Large intestine (tissue), 3 donors: ENCODE data around the gene NR2F2. TPM values are rescaled to one million over a fixed set of nuclear protein-coding genes. Genes with fewer than 3 reads are reported as not detected.

Experiments
- DNase-seq, 2 donors: peaks; one replicate each; pipeline versions ENCODE4 v3.0.0 to v3.0.0-alpha.2; 2013
- H3K27ac ChIP-seq: one replicate; pipeline ENCODE4 v1.5.1; 2013; ENCODE audit warnings: low read length
- H3K27me3 ChIP-seq: 2 replicates; pipeline ENCODE4 v1.6.1; 2013; ENCODE audit warnings: low read length; ENCODE audit not compliant: control insufficient read depth, insufficient read depth
- H3K36me3 ChIP-seq: 2 replicates; pipeline ENCODE4 v1.6.1; 2013; ENCODE audit warnings: low read length; ENCODE audit not compliant: control insufficient read depth, insufficient read depth
- H3K4me1 ChIP-seq: one replicate; pipeline ENCODE4 v1.6.1; 2013; ENCODE audit warnings: low read length; ENCODE audit not compliant: control insufficient read depth, insufficient read depth
- H3K4me3 ChIP-seq: one replicate; pipeline ENCODE4 v1.5.1; 2013; ENCODE audit warnings: low read length
- H3K9me3 ChIP-seq: one replicate; pipeline ENCODE4 v1.6.1; 2013; ENCODE audit warnings: mild to moderate bottlenecking, low read depth, low read length, moderate library complexity; ENCODE audit not compliant: control insufficient read depth
- WGBS: methylation state at CpG from one replicate; pipeline ENCODE4 v1.1.5; 2013; ENCODE audit warnings: low lambda C conversion rate; ENCODE audit not compliant: insufficient coverage; 5-methylcytosine and 5-hydroxymethylcytosine counted together
- polyA plus RNA-seq: library from polyadenylated mRNA; unstranded; fragments of 120-200 nt; gene quantifications from one replicate; pipeline ENCODE4 v1.2.1, GENCODE V29; 2013

NR2F2 gene
- polyA plus RNA-seq, 1 donor, result 27.7 TPM

DNA sequence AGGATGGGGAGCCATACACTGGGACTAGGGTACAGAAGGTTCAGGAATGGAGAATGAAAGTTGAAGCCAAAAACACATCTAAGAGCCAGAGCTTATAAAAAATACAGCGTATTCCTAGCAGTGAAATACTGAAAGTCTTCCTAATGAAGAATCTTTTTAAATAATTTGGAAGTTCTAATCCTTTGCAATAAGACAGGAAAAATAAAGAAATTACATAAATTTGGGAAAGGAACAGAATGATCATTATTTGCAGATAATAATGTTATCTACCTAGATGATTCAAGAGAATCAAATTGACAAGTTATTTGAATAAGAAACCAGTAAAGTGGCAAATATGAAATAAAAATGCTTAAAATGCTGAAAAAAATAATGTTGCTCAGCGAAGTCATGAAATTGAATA is 32.3 kb upstream of the NR2F2 start:
- H3K4me3 ChIP-seq, result no peak overlapping the region
- no peaks in the 10 kb centered on the region for H3K27me3 ChIP-seq
- DNase-seq, result no peak
- no peak overlapping the region for H3K27ac ChIP-seq
- WGBS, result 100% methylated on average over 2 of the region's 2 CpGs
- H3K4me1 ChIP-seq, result no peaks in the 10 kb centered on the region
- no peaks in the 10 kb centered on the region for H3K36me3 ChIP-seq
- no peaks in the 10 kb centered on the region for H3K9me3 ChIP-seq

DNA sequence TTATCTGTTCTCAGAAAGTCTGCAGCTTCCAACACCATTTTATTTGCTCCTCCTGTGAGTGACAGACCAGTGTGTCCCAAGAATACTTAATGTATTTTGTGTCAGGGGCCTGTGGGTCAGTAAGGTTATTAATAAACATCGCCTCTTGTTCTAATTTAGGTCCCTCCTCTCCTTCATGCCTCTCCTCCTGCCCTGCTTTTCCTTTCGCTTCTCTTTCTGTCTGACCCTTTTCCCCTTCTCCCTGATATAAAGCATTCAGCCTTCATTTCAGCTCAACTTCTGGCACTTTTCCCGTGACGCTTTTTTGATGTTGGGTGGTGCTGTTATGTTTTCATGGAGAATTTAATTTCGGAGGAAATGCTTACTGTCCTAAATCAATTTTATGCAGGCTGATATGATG is 29.7 kb upstream of the NR2F2 start:
- Histone ChIP-seq H3K27ac (no peak overlapping the region), H3K27me3 (no peaks in the 10 kb centered on the region), H3K4me3 (no peak overlapping the region), H3K9me3 (no peaks in the 10 kb centered on the region), H3K36me3 (no peaks in the 10 kb centered on the region), H3K4me1 (no peaks in the 10 kb centered on the region)
- no peak for DNase-seq
- 95% methylated on average over 2 of the region's 5 CpGs for WGBS

DNA sequence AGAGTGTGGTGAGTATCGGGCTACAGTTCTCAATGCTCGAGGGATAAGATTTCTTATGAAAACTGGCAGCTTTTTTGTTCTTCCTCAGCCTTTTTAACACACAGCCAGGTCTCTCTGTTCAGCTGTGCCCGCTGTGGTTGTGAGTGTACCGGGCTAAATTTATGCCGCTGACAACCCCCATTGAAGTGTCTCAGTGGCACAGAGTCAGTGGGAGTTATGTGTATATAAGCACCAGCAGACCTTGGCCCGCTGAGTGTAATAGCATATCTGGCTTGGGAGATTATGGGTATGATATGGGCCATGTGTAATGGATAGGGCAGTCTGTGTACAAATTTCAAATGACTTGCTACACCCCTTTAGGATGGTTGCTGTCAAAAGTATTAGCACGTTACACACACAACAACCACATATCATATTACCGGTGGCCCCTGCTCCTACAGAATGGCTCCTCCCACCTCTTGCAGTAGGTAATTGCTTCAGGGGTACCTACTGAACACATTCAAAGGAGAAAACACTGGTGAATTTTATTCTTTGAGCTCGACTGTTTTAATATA is 26.9 kb upstream of the NR2F2 start:
- no peak overlapping the region for H3K4me3 ChIP-seq
- no peaks in the 10 kb centered on the region for H3K36me3 ChIP-seq
- H3K27me3 ChIP-seq, result no peaks in the 10 kb centered on the region
- H3K27ac ChIP-seq, result no peak overlapping the region
- no peaks in the 10 kb centered on the region for H3K9me3 ChIP-seq
- no peak for DNase-seq
- no peaks in the 10 kb centered on the region for H3K4me1 ChIP-seq
- WGBS, result 100% methylated on average over 1 of the region's 9 CpGs

DNA sequence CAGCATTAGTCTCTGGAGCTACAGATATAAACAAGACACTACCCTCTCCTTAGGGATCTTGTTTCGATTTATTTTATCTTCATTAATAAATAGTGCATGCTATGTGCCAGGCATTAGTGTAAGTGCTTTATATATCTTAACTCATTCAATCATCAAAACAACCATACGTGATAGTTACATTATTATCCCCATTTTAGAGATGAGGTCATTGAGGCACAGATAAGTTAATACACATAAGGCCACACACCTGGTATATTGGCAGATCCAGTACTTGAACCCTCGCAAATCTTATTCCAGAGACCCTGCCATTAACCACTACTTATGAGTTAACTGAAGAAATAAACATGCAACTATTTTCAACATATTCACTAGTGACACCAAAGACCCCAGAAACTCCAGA is 25.7 kb upstream of the NR2F2 start:
- DNase-seq, result no peak
- WGBS, result no CpG with 5 or more reads among the region's 3 CpGs
- H3K27me3 ChIP-seq, result no peaks in the 10 kb centered on the region
- H3K4me1 ChIP-seq, result no peaks in the 10 kb centered on the region
- H3K36me3 ChIP-seq, result no peaks in the 10 kb centered on the region
- no peak overlapping the region for H3K4me3 ChIP-seq
- no peaks in the 10 kb centered on the region for H3K9me3 ChIP-seq
- H3K27ac ChIP-seq, result no peak overlapping the region

DNA sequence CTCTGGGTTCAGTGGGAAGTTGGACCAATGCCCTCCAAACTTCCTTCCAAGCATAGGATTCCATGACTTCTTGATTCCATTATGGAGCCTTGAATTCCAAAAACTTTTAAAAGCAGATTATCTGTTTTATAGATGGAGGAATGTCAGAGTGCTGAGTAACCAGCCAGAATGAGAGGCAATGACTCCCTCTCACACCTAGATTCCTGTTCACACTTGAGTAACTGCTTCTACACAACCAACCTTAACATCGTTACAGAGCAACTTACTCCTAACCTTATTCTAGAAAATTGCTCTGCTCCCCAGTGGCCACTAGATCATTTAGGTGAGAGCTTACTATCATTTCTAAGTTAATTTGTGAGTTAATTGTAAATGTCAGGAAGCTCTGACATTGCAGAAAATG is 24.2 kb upstream of the NR2F2 start:
- DNase-seq, result no peak
- H3K27ac ChIP-seq, result no peak overlapping the region
- no peaks in the 10 kb centered on the region for H3K36me3 ChIP-seq
- WGBS, result no CpG with 5 or more reads among the region's 1 CpG
- no peaks in the 10 kb centered on the region for H3K4me1 ChIP-seq
- H3K27me3 ChIP-seq, result no peaks in the 10 kb centered on the region
- no peak overlapping the region for H3K4me3 ChIP-seq
- no peaks in the 10 kb centered on the region for H3K9me3 ChIP-seq

DNA sequence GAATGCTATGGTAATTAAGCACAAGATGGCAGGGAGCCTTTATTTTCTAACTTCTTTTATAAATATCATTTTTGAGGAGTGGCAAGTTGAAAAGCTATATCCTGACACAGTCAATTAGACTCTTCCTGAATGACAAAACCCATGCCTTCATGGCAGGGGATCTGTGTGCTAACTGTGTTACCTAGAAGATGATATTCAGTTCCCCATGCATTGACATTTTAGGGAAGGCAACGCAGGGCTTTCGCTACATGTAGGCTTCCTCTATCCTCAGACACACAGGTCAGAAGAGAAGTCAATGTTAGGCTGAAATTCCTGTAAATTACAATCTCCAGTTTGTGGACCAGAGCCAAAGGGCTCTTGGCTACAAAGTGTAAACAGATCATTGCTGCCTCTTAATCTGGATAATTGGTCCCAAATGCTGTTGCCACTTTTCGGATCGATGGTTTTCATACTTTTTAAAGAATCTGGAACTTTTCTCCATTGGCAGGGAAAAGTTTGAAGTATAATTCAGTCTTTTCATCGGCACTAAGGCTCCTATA is 22.6 kb upstream of the NR2F2 start:
- Histone ChIP-seq H3K27ac (no peak overlapping the region), H3K9me3 (no peaks in the 10 kb centered on the region), H3K4me1 (no peaks in the 10 kb centered on the region), H3K4me3 (no peak overlapping the region), H3K27me3 (peaks cover 2% of the 10 kb centered on the region), H3K36me3 (no peaks in the 10 kb centered on the region)
- DNase-seq, result no peak
- no CpG with 5 or more reads among the region's 5 CpGs for WGBS

DNA sequence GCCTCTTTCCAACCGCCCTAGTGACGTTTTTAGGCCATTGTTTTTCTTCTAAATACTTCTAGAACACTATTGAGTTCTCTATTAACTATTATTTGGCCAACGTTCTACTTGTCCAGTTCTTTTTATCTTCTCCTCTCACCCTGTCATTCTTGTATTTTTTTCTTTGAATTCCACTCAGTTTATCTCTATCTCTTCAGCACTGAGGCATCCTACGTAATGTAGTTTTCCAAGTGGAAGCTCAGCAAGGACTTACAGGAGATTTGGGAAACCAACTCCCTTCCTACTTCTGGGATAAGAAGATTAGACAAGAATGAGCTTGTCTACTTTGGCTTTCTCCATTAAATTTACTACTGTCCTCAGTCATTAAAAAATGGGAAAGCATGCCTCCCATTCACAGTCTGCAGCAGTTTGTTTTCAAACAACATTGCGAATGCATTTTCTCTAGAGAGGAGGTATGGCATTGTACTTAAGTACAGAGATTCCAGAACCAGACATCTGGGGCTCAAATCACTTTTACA is 21.3 kb upstream of the NR2F2 start:
- DNase-seq, result no peak
- H3K9me3 ChIP-seq, result no peaks in the 10 kb centered on the region
- WGBS, result 72% methylated on average over 5 of the region's 5 CpGs
- H3K27ac ChIP-seq, result no peak overlapping the region
- no peaks in the 10 kb centered on the region for H3K4me1 ChIP-seq
- no peaks in the 10 kb centered on the region for H3K36me3 ChIP-seq
- H3K4me3 ChIP-seq, result no peak overlapping the region
- peaks cover 2% of the 10 kb centered on the region for H3K27me3 ChIP-seq

DNA sequence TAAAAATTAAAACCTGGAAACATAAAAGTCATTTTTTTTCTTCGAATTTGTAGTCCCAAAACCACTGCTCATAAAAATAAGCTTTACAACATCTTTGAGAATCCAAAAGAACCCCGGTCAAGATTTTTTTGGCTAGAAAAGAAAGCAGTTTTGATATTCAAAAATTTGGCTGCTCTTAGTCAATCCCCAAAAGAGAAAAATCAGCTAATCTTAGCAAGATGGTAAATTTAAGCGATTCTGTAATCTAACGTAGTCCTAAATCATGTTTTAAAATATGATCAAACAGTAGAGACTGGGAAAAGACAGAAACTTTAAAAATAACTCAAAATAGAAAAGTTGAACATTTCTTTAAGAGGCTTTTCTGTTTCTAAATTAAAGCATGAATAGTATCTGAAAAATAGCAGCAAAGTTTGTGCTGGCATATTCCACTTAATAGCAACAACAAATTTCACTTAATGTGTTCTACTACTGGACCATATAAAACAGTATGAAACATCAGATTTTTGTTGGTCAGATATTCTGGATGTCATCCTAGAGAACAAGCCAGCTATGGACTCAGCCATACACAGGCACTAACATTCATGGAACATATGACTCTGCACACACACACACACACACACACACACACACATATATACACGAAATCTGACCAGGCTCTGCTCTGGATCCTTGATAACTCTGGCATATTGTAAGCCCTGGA is 19.1 kb upstream of the NR2F2 start:
- no peak for DNase-seq
- no peaks in the 10 kb centered on the region for H3K36me3 ChIP-seq
- H3K27me3 ChIP-seq, result peaks cover 10% of the 10 kb centered on the region
- H3K27ac ChIP-seq, result no peak overlapping the region
- WGBS, result 100% methylated on average over 4 of the region's 5 CpGs
- H3K4me3 ChIP-seq, result no peak overlapping the region
- no peaks in the 10 kb centered on the region for H3K9me3 ChIP-seq
- no peaks in the 10 kb centered on the region for H3K4me1 ChIP-seq

DNA sequence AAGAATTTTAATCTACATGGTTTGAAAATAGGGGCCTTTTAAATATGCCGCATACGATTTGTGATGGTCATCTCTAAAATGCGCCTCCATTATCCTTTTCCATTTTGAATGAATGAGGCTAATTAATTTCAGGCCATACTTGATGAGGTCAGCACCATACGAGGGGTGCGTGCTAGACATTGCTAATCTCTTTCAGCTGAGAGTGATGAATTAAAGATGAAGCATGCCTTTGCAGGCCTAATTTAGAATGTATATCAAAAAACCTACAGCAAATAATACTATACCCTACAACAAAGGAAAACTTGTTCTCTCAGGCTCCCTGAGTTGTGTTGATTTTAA is 18.6 kb upstream of the NR2F2 start:
- Histone ChIP-seq H3K36me3 (no peaks in the 10 kb centered on the region), H3K27me3 (peaks cover 10% of the 10 kb centered on the region), H3K9me3 (no peaks in the 10 kb centered on the region), H3K27ac (no peak overlapping the region), H3K4me1 (no peaks in the 10 kb centered on the region), H3K4me3 (no peak overlapping the region)
- no peak for DNase-seq
- 100% methylated on average over 3 of the region's 5 CpGs for WGBS

DNA sequence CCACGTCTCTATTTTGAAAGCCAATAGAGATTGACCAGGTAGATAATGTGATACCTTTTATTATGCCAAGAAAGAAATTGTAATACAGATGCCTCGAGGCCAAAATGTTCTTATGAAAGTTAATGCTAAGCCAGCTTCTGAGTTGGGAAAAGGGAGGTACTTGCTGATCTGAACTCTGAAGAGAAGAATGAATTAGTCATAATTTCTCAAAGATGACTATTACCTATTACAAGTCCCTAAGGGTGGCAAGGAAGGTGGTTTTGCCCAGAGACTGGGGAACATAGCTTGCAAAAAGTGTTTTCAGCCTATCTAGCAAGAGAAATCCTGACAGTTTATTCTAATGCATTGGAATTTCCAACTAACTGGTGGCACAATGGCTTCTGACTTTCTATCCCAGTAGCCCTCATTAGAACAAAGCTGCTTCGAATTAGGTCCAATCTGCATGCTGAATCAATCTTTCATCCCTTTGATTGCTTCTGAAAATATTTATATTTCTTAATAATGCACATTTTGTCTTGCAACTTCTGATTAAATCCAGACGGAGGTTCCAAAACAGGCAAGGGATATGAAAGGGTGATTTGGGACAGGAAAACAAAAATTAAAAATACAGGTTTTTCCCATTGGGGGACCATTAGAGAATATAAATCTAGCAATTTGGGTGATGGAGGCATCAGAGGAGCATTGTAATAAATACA is 17.7 kb upstream of the NR2F2 start:
- no peaks in the 10 kb centered on the region for H3K36me3 ChIP-seq
- no peak overlapping the region for H3K4me3 ChIP-seq
- 84% methylated on average over 3 of the region's 4 CpGs for WGBS
- H3K4me1 ChIP-seq, result no peaks in the 10 kb centered on the region
- H3K27ac ChIP-seq, result no peak overlapping the region
- DNase-seq, result no peak
- peaks cover 16% of the 10 kb centered on the region for H3K27me3 ChIP-seq
- H3K9me3 ChIP-seq, result no peaks in the 10 kb centered on the region
